Uterus (tissue), 4 donors: ENCODE results near the gene WRAP73. TPM values are rescaled to one million over a fixed set of nuclear protein-coding genes. Genes with fewer than 3 reads are reported as not detected.

Source experiments
- DNase-seq, 2 donors: peaks; one replicate each; pipeline ENCODE4 v3.0.0-alpha.2; 2019 to 2020
- H3K27ac ChIP-seq, 2 donors: fragments of 200-600 bp; sonication (generic); 1 replicate in 1 of 2; 2 replicates in 1 of 2; pipeline ENCODE4 v1.5.1; 2016 to 2018
- H3K27me3 ChIP-seq, 2 donors: fragments of 200-600 bp; sonication (generic); one replicate each; pipeline ENCODE4 v1.5.1; 2018 to 2019; ENCODE audit warnings: control low read depth in 1 of 2
- H3K36me3 ChIP-seq, 2 donors: fragments of 200-600 bp; sonication (generic); one replicate each; pipeline ENCODE4 v1.5.1; 2019; ENCODE audit warnings: control low read depth in 1 of 2
- H3K4me1 ChIP-seq, 2 donors: fragments of 200-600 bp; sonication (generic); one replicate each; pipeline ENCODE4 v1.5.1; 2018 to 2019; ENCODE audit warnings: control low read depth in 1 of 2
- H3K4me3 ChIP-seq, 2 donors: fragments of 200-600 bp; sonication (generic); 1 replicate in 1 of 2; 2 replicates in 1 of 2; pipeline ENCODE4 v1.5.1; 2018 to 2019; ENCODE audit warnings: mild to moderate bottlenecking in 1 of 2
- H3K9me3 ChIP-seq, 2 donors: fragments of 200-600 bp; sonication (generic); one replicate each; pipeline ENCODE4 v1.5.1; 2019; ENCODE audit warnings: control low read depth in 1 of 2
- POLR2A ChIP-seq, 2 donors: fragments of 450-650 bp; IDR thresholded peaks; one replicate each; pipeline ENCODE4 v1.6.1; 2016; ENCODE audit warnings: antibody characterized with exemption in 2 of 2, mild to moderate bottlenecking in 1 of 2, moderate library complexity in 1 of 2
- intact Hi-C: fragments of 100-400 bp; cut with DNase I; formaldehyde crosslinking; loops from one replicate; pipeline ENCODE4 v1.15.1; 2023; ENCODE audit warnings: low total_unique reads
- total RNA-seq, 4 donors: library from RNA; depleted of rRNA in 3 of 4; stranded (reverse); fragments of >200 nt in 3 of 4; gene quantifications; one replicate each; pipeline versions ENCODE4 v1.1.0 to v1.2.4, GENCODE V29; 2014 to 2023
- TF ChIP-seq, protein P1 (sequence below), 4 experiments: fragments of 200-600 bp in 2 of 4; fragments of 450-650 bp in 2 of 4; sonication (generic) in 2 of 4; IDR thresholded peaks; one replicate each; pipeline ENCODE4 v1.5.1; 2016 to 2019; ENCODE audit warnings: antibody characterized with exemption in 4 of 4, mild to moderate bottlenecking in 2 of 4, moderate library complexity in 1 of 4
- donor health status: DM: yes; HTN: yes; CAD: no.

WRAP73 gene
- total RNA-seq, 4 donors from 2014 or later: 4.6 to 31.7 (median 25.0) TPM

GRCh38 chr1:3618881-3619671 lies 30.8 kb downstream of the WRAP73 start:
- Histone ChIP-seq H3K36me3 (no peaks in the 10 kb centered on the region), H3K27me3 (no peaks in the 10 kb centered on the region), H3K4me1 (peaks cover 0 to 7% of the 10 kb centered on the region in 2 donors), H3K4me3 (no peak overlapping the region), H3K27ac (no peak overlapping the region), H3K9me3 (no peaks in the 10 kb centered on the region)
- TF ChIP-seq, protein P1, sequence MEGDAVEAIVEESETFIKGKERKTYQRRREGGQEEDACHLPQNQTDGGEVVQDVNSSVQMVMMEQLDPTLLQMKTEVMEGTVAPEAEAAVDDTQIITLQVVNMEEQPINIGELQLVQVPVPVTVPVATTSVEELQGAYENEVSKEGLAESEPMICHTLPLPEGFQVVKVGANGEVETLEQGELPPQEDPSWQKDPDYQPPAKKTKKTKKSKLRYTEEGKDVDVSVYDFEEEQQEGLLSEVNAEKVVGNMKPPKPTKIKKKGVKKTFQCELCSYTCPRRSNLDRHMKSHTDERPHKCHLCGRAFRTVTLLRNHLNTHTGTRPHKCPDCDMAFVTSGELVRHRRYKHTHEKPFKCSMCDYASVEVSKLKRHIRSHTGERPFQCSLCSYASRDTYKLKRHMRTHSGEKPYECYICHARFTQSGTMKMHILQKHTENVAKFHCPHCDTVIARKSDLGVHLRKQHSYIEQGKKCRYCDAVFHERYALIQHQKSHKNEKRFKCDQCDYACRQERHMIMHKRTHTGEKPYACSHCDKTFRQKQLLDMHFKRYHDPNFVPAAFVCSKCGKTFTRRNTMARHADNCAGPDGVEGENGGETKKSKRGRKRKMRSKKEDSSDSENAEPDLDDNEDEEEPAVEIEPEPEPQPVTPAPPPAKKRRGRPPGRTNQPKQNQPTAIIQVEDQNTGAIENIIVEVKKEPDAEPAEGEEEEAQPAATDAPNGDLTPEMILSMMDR (IDR thresholded peaks at IDR 0.05): peak; percentile 82 to 90 (median 89)
- TF ChIP-seq POLR2A (IDR thresholded peaks at IDR 0.05): no peak
- intact Hi-C loops: loop anchor here (5.0 kb wide), 1 partner anchor 127 kb away; no protein-coding TSS in a partner anchor
- DNase-seq: peak; percentile 67 to 76

DNA sequence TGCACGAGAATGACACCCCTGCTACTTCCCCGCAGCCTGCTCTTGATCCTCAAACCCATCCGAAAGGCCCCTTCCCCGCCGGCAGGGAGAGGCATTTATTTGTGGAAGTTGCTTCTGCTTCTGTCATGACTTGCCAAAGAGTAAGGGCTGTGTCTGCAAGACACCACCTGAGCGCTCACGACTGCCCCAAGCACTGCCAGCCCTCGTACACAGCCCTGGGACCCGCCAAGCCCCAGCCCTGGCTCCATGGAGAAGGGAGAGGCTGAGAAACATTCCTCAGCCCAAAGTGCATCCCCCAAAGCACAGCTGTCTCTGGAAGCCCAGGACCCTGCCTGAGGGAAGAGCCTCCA lies 31.4 kb downstream of the WRAP73 start:
- H3K4me1 ChIP-seq: peaks cover 0 to 5% of the 10 kb centered on the region in 2 donors
- no peak overlapping the region for H3K4me3 ChIP-seq
- TF ChIP-seq, protein P1 (IDR thresholded peaks at IDR 0.05): no peak
- TF ChIP-seq POLR2A (IDR thresholded peaks at IDR 0.05): no peak
- no peaks in the 10 kb centered on the region for H3K9me3 ChIP-seq
- DNase-seq: no peak
- intact Hi-C loops: loop anchor here (5.0 kb wide), 1 partner anchor 126 kb away; no protein-coding TSS in a partner anchor
- H3K27me3 ChIP-seq: no peaks in the 10 kb centered on the region
- H3K36me3 ChIP-seq: no peaks in the 10 kb centered on the region
- no peak overlapping the region for H3K27ac ChIP-seq

DNA sequence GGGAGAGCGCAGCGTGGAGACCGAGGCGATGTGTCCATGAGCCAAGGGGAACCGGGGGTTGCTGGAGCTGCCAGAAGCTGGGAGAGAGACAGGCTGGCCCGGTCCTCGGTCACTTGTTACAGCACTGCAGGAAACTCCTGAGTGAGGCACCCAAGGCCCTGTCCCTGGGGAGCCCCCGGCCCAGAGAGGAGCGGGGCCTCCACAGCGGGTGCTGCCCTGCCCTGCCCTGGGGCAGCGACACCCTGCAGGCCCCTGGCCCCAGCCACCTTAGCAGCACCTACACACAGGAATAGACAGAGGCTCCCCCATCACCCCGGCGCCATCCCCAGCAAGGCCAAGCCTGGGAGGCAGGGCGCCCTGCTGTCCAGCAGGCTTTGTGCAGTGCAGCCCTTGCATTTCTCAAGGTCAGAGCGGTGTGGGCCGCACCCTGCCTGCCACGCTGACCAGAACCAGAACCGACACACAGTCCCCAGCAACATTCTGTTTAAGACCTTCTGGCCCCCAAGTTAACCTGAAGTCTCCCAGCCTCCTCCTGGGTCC lies 32.0 kb downstream of the WRAP73 start:
- TF ChIP-seq POLR2A (IDR thresholded peaks at IDR 0.05): no peak
- DNase-seq: no peak
- intact Hi-C loops: loop anchor here (5.0 kb wide), 1 partner anchor 126 kb away; no protein-coding TSS in a partner anchor
- Histone ChIP-seq H3K4me1 (no peaks in the 10 kb centered on the region), H3K4me3 (no peak overlapping the region), H3K36me3 (no peaks in the 10 kb centered on the region), H3K27me3 (no peaks in the 10 kb centered on the region), H3K9me3 (no peaks in the 10 kb centered on the region), H3K27ac (no peak overlapping the region)

- Histone ChIP-seq H3K27ac (no peak overlapping the region), H3K36me3 (no peaks in the 10 kb centered on the region), H3K4me1 (peaks cover 0 to 2% of the 10 kb centered on the region in 2 donors), H3K9me3 (no peaks in the 10 kb centered on the region), H3K27me3 (no peaks in the 10 kb centered on the region), H3K4me3 (no peak overlapping the region)
- intact Hi-C loops: loop anchor here (5.0 kb wide), 1 partner anchor 125 kb away; no protein-coding TSS in a partner anchor
- TF ChIP-seq, protein P1 (IDR thresholded peaks at IDR 0.05): no peak
- TF ChIP-seq POLR2A (IDR thresholded peaks at IDR 0.05): no peak
- DNase-seq: no peak
These were observed 33.0 kb downstream of the WRAP73 start for GRCh38 chr1:3616861-3617260.

DNA sequence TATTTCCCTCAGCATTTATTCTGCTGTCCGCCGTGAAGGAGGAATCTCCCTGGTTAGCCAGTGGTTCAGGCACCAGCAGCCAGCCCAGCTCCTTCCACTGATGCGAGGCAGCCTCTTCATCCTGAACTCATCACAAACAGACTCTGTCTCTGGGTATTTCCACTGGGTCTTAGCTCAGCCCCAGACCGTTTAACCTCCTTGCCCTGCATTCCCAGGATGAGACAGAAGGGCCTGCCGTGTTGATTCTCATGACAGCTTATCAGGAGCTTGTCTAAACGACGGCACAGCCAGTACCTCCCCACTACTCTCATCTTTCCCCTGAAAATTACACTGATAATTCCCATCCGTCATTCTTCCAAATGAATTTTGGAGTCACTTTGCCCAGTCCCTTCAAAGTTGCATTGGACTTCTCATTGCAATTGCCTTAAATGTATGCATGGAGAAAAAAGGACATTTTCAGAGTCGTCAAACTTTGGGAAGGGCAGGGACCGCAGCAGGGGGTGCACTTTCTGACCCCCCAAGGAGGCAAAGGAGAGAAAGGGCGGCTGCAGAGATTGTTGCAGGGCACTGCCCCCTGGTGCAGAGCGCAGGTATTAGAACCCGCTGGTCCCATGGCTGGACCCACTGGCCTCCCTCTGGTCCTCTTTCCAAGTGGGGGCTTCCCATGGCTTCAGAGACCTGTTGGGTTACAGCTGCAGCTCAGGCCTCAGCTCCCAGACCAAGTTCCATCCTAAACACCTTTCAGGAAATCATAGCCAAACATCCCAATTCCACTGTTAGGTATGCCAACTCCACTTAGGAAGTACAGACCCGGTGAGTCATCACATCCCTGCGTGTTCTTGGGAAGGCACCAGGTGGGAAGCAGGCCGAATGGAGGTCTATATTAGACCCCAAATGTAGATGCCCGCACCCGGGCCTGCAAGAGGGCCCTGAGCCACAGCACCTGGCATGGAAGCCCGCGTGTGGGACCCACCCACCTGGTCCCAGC lies 34.9 kb downstream of the WRAP73 start:
- TF ChIP-seq POLR2A (IDR thresholded peaks at IDR 0.05): no peak
- TF ChIP-seq, protein P1 (IDR thresholded peaks at IDR 0.05): peak in 3 of 4 experiments; percentile 19 to 32 (median 29)

More for the DNA sequence above, 34.9 kb downstream of the WRAP73 start:
- no peaks in the 10 kb centered on the region for H3K9me3 ChIP-seq
- intact Hi-C loops: loop anchor here (5.0 kb wide), 1 partner anchor 123 kb away; no protein-coding TSS in a partner anchor
- no peak overlapping the region for H3K27ac ChIP-seq
- no peaks in the 10 kb centered on the region for H3K27me3 ChIP-seq
- no peak for DNase-seq
- H3K36me3 ChIP-seq: no peaks in the 10 kb centered on the region
- H3K4me1 ChIP-seq: peaks cover 0 to 15% of the 10 kb centered on the region in 2 donors
- H3K4me3 ChIP-seq: no peak overlapping the region
